ENCODE results near the gene COA1. TPM values are rescaled to one million over a fixed set of nuclear protein-coding genes. Genes with fewer than 3 reads are reported as not detected.

Gene COA1
- total RNA-seq, 4 donors from 2014 or later: 26.1 to 49.0 (median 30.9) TPM

DNA sequence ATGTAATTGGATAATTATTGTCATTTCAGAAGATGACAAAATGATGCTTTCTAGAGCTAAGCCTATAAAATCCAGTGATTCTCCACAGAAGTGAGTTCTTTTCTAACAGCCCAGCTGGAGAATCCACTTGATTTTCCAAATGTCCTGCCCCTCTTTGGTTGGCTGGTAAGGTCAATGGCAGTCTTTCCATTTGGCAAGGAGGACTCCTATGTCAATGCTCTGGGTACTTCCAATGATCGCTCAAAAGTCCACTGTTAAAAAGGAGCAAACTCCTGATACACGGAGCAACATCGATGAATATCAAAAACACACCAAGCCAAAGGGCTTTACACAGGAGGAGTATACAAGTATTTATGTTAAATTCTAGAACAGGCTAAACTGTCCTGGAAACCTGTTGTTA, 88.6 kb downstream of the COA1 start:
- Histone ChIP-seq H3K36me3 (peaks cover 0 to 62% (median 27%) of the 10 kb centered on the region in 4 donors), H3K9me3 (no peaks in the 10 kb centered on the region), H3K4me1 (peaks cover 39 to 57% (median 50%) of the 10 kb centered on the region in 4 donors), H3K27ac (replicated peaks in 1 of 4) (peak overlapping the region; percentile 70 to 79 (median 76)), H3K4me3 (peak overlapping the region in 1 of 4 donors; percentile 5), H3K27me3 (no peaks in the 10 kb centered on the region)
- TF ChIP-seq, protein P1, sequence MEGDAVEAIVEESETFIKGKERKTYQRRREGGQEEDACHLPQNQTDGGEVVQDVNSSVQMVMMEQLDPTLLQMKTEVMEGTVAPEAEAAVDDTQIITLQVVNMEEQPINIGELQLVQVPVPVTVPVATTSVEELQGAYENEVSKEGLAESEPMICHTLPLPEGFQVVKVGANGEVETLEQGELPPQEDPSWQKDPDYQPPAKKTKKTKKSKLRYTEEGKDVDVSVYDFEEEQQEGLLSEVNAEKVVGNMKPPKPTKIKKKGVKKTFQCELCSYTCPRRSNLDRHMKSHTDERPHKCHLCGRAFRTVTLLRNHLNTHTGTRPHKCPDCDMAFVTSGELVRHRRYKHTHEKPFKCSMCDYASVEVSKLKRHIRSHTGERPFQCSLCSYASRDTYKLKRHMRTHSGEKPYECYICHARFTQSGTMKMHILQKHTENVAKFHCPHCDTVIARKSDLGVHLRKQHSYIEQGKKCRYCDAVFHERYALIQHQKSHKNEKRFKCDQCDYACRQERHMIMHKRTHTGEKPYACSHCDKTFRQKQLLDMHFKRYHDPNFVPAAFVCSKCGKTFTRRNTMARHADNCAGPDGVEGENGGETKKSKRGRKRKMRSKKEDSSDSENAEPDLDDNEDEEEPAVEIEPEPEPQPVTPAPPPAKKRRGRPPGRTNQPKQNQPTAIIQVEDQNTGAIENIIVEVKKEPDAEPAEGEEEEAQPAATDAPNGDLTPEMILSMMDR (IDR thresholded peaks at IDR 0.05): no peak
- no peak for TF ChIP-seq POLR2A (IDR thresholded peaks at IDR 0.05; ENCODE audit: low read depth)
- no peak for TF ChIP-seq EP300 (IDR thresholded peaks at IDR 0.05)
- TF ChIP-seq POLR2AphosphoS5 (IDR thresholded peaks at IDR 0.05): no peak
- WGBS: 96% methylated on average over 3 of the region's 3 CpGs
- intact Hi-C loops (cut with DNase I): no loop called here
- no peak for DNase-seq (ENCODE audit: extremely low spot score)

DNA sequence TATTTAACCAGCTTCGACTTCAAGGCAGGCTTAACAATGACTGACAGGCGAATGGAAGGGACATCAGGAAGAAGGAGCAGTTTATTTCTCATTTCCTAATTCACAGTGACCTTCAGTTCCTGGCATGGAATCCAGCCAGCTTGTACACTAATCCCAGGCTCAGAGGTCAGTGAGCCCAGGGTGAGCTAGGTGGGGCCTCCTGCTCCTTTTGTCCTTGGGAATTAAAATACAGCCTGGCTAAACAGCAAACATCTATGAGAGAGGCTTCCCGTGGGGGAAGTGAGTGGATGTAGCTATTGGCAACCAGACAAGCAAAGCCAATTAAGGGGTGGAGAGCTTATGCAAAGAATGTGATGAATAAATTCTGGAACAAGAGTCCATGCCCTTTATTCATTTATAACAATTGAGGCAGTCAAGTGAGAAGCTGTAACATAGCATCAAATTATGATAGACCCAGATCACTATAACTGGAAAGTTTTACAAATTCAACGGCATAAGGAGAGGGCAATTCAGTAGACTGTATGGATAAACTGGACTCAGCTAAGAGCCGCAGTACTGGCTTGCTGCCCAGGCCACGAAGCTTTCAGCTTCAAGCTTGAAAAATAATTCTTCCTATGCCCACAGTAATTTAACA, 89.3 kb downstream of the COA1 start:
- Histone ChIP-seq H3K9me3 (no peaks in the 10 kb centered on the region), H3K27me3 (no peaks in the 10 kb centered on the region), H3K27ac (replicated peaks in 1 of 4) (peak overlapping the region; percentile 70 to 79 (median 76)), H3K36me3 (peaks cover 0 to 69% (median 29%) of the 10 kb centered on the region in 4 donors), H3K4me3 (peak overlapping the region in 1 of 4 donors; percentile 5), H3K4me1 (peaks cover 32 to 56% (median 49%) of the 10 kb centered on the region in 4 donors)
- TF ChIP-seq, protein P1 (IDR thresholded peaks at IDR 0.05): no peak
- peak in 1 of 2 donors; percentile 53 for TF ChIP-seq POLR2AphosphoS5 (IDR thresholded peaks at IDR 0.05)
- DNase-seq (ENCODE audit: extremely low spot score): no peak
- intact Hi-C loops (cut with DNase I): loop anchor here (5.0 kb wide), 1 partner anchor 57 kb away; no protein-coding TSS in a partner anchor
- WGBS: 36% methylated on average over 6 of the region's 6 CpGs

DNA sequence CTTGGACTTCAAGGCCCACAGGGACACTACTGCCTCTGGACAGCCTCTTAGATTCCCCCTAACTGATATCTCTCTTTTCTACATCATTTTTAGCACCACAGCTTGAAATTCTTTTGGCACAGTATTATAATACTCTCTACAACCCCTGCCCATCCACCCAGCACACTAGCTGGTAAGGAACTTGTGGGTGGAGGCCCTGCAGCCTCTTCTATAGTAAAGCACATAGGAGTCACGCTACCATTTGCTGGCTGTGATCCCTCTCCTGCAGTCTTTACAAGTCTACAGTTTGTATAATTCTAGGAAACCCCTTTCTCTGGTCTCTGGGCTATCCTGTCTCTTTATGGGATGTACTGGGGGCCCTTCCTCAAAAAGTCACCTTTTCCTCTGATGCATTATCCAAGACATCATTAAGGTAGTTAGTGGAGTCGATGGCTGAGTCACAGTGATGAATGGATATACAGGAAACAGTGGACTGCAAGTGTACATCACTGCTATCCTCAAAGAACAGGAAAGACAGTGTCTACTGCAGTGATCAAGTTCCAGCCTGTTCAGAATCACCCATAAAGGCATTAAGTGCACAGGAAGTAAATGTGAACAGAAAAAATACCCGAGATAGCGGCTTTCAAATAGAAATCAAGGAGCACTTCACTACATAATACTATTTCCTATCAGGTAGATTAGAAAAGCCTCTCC, 92.1 kb downstream of the COA1 start:
- H3K27ac ChIP-seq (replicated peaks in 1 of 4): peak overlapping the region; percentile 60 to 72 (median 70)
- WGBS: 73% methylated on average over 4 of the region's 4 CpGs
- H3K4me1 ChIP-seq: peaks cover 32 to 55% (median 46%) of the 10 kb centered on the region in 4 donors
- DNase-seq (ENCODE audit: extremely low spot score): no peak
- no peaks in the 10 kb centered on the region for H3K9me3 ChIP-seq
- H3K36me3 ChIP-seq: peaks cover 0 to 55% (median 28%) of the 10 kb centered on the region in 4 donors
- intact Hi-C loops (cut with DNase I): loop anchor here (5.0 kb wide), 1 partner anchor 60 kb away; no protein-coding TSS in a partner anchor
- H3K4me3 ChIP-seq: no peak overlapping the region
- TF ChIP-seq, protein P1 (IDR thresholded peaks at IDR 0.05): no peak
- TF ChIP-seq EP300 (IDR thresholded peaks at IDR 0.05) (no peak), POLR2AphosphoS5 (IDR thresholded peaks at IDR 0.05) (no peak), POLR2A (IDR thresholded peaks at IDR 0.05; ENCODE audit: low read depth) (no peak)
- H3K27me3 ChIP-seq: no peaks in the 10 kb centered on the region

DNA sequence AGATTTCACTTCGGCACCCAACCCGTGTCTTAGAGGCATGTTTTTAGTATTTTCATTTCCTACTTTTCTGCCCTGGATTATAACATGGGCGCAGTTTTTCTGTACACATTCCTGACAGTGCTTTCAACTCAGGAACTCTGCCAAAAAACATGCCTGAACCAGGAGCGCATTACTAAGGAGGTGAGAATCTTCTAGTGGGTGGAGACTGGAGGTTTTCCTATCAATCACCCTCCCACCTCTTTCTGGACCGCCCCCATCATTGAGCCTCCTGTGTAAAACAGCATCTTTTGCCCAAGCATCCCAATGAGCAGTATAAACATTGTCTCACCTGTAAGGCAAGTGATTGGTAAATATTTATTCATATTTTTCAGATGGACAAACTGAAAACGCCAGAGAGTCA, 93.2 kb downstream of the COA1 start:
- WGBS: 59% methylated on average over 6 of the region's 6 CpGs
- DNase-seq (ENCODE audit: extremely low spot score): no peak
- Histone ChIP-seq H3K36me3 (peaks cover 0 to 58% (median 34%) of the 10 kb centered on the region in 4 donors), H3K27ac (replicated peaks in 1 of 4) (peak overlapping the region; percentile 60 to 72 (median 70)), H3K9me3 (no peaks in the 10 kb centered on the region), H3K27me3 (no peaks in the 10 kb centered on the region), H3K4me1 (peaks cover 29 to 55% (median 46%) of the 10 kb centered on the region in 4 donors), H3K4me3 (no peak overlapping the region)
- intact Hi-C loops (cut with DNase I): loop anchor here (5.0 kb wide), 1 partner anchor 61 kb away; no protein-coding TSS in a partner anchor
- TF ChIP-seq EP300 (IDR thresholded peaks at IDR 0.05) (no peak), POLR2A (IDR thresholded peaks at IDR 0.05; ENCODE audit: low read depth) (no peak), POLR2AphosphoS5 (IDR thresholded peaks at IDR 0.05) (no peak)
- TF ChIP-seq, protein P1 (IDR thresholded peaks at IDR 0.05): no peak

Data from esophagus muscularis mucosa (tissue), 4 donors.